ENCODE measurements around the gene RNASE8. TPM values are rescaled to one million over a fixed set of nuclear protein-coding genes. Genes with fewer than 3 reads are reported as not detected.

The RNASE8 gene
- total and polyA plus RNA-seq, 9 donors: not detected

DNA sequence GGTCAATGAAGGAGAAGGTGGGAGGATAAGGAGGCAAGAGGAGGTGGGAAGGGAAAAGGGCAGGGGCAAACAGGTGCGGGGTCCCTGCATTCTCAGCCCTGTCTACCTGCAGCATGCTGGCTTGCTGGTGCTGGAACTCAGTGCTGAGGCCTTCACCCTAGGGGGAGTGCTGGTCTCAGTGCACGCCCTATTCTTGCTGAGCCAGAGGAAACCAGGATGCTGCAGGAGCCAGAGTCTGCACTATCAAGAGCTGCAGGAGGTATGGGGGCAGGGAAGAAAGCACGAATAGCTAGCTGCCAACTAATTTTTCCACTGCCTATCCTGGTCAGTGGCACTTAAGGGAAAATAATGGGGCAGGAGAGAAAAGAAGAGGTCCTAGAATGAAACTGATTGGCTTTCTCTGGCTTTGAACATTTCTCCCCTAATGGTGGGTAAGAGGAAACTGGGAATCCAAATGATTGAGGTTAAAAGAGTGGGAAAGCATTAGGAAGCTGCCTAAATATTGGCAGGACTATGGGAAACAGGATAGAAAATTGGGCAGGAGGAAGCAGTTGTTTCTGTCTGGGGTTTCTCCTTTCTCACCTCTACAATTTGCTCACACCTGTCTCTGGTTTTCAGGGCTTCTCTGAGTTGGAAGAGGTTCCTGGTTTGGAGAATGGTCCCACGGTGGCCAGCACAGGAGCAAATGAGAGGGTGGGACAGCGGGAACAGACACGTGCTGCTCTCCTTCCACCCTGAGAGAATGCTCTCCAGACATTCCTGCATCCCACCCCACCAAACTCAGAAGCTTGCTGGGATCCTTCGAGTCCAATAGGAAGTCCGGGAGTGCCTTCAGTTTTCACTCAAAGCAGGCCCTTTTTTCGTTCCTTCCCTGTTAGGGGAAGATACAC, 45.1 kb downstream of the RNASE8 start:
- intact Hi-C loops (cut with DNase I): loop anchor here (5.0 to 10.0 kb wide), 5 partner anchors 35 to 418 kb away; partner anchors contain the start of genes ANG (in 1 of the 4), HNRNPC (in 1 of the 4) and RNASE4 (in 1 of the 4)
- TF ChIP-seq, protein P1, sequence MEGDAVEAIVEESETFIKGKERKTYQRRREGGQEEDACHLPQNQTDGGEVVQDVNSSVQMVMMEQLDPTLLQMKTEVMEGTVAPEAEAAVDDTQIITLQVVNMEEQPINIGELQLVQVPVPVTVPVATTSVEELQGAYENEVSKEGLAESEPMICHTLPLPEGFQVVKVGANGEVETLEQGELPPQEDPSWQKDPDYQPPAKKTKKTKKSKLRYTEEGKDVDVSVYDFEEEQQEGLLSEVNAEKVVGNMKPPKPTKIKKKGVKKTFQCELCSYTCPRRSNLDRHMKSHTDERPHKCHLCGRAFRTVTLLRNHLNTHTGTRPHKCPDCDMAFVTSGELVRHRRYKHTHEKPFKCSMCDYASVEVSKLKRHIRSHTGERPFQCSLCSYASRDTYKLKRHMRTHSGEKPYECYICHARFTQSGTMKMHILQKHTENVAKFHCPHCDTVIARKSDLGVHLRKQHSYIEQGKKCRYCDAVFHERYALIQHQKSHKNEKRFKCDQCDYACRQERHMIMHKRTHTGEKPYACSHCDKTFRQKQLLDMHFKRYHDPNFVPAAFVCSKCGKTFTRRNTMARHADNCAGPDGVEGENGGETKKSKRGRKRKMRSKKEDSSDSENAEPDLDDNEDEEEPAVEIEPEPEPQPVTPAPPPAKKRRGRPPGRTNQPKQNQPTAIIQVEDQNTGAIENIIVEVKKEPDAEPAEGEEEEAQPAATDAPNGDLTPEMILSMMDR (IDR thresholded peaks at IDR 0.05): no peak
- TF ChIP-seq EP300 (IDR thresholded peaks at IDR 0.05) (no peak), POLR2A (IDR thresholded peaks at IDR 0.05) (no peak)
- no peak overlapping the region for H3K4me3 ChIP-seq
- H3K4me1 ChIP-seq (ENCODE audit: insufficient read depth): peaks cover 4% of the 10 kb centered on the region
- DNase-seq: no peak
- H3K27me3 ChIP-seq: no peaks in the 10 kb centered on the region
- H3K27ac ChIP-seq: peak overlapping the region in 1 of 2 donors; percentile 93
- H3K9me3 ChIP-seq: no peaks in the 10 kb centered on the region
- 16 to 19% (median 17%) methylated on average over 9 of the region's 9 CpGs for WGBS, 3 donors
- H3K36me3 ChIP-seq: no peaks in the 10 kb centered on the region

DNA sequence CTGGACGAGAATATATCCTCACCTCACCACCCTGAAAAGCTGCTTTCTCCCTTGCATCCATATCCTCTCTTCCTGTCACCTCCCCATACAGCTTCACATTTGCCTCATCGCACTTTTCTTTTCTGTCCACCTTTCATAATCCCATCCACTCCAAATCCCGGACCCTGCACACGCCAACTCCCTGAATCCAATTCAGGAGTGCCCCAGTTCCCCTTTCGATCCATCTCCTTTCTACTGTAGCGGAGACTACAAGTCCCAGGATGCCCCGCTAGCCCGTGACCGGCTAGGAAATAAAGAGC, 45.7 kb downstream of the RNASE8 start:
- Histone ChIP-seq H3K4me3 (peak overlapping the region; percentile 57), H3K36me3 (no peaks in the 10 kb centered on the region), H3K9me3 (no peaks in the 10 kb centered on the region), H3K27ac (peak overlapping the region in 1 of 2 donors; percentile 93), H3K4me1 (ENCODE audit: insufficient read depth) (peaks cover 4% of the 10 kb centered on the region), H3K27me3 (no peaks in the 10 kb centered on the region)
- 0 to 1% (median 1%) methylated on average over 9 of the region's 9 CpGs for WGBS, 3 donors
- DNase-seq: no peak
- intact Hi-C loops (cut with DNase I): loop anchor here (5.0 to 10.0 kb wide), 5 partner anchors 36 to 419 kb away; partner anchors contain the start of genes ANG (in 1 of the 4), HNRNPC (in 1 of the 4) and RNASE4 (in 1 of the 4)
- TF ChIP-seq POLR2A (IDR thresholded peaks at IDR 0.05) (no peak), EP300 (IDR thresholded peaks at IDR 0.05) (no peak)
- TF ChIP-seq, protein P1 (IDR thresholded peaks at IDR 0.05): no peak

DNA sequence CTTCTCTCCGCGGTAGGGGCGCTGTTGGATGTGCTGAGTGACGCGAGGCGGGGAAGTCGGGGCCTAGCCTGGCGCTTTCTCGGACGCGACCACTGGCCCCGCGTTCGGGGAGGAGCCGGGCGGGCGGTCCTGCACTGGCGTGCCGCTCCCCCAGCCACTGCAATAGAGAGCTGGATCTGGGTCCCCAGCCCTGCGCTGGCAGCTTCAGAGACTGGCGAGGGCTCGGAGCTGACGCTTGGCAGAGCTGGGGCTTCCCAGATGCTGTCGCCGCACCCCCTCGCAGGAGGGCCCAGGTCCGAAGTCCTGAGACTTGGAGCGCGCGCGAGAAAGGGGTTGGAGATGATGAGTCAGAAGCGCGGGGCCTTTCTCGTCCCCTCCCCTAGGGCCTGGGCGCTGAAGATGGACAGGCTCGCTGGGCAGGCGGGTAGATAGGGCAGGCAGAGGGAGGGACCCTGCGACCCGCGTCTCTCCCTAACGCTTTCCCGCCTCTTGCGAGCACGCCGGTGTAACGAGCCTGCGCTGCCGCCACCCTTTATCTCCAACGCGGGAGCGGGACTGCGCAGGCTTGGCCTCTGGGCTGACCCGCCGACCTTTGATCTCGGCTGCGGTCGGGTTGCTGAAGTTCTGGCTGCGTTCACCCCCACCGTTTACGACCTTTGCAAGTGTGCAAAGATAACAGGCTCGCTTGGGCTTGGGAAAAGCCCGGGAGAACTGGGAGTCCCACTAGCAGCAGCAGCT, 46.3 kb downstream of the RNASE8 start:
- TF ChIP-seq, protein P1 (IDR thresholded peaks at IDR 0.05): peak; percentile 77 to 95 (median 92)
- peak; percentile 69 for TF ChIP-seq POLR2A (IDR thresholded peaks at IDR 0.05)
- no peak for TF ChIP-seq EP300 (IDR thresholded peaks at IDR 0.05)
- H3K4me3 ChIP-seq: peak overlapping the region; percentile 57
- H3K4me1 ChIP-seq (ENCODE audit: insufficient read depth): peaks cover 4% of the 10 kb centered on the region
- DNase-seq: peak; percentile 95 to 97 (median 96)
- H3K9me3 ChIP-seq: no peaks in the 10 kb centered on the region
- no peaks in the 10 kb centered on the region for H3K27me3 ChIP-seq
- 0% methylated on average over 52 to 62 of the region's 62 CpGs for WGBS, 3 donors
- peak overlapping the region; percentile 93 to 96 for H3K27ac ChIP-seq
- intact Hi-C loops (cut with DNase I): loop anchor here (2.0 to 10.0 kb wide), 6 partner anchors 35 to 419 kb away; partner anchors contain the start of genes ANG (in 1 of the 4), HNRNPC (in 1 of the 4) and RNASE4 (in 1 of the 4)
- no peaks in the 10 kb centered on the region for H3K36me3 ChIP-seq

DNA sequence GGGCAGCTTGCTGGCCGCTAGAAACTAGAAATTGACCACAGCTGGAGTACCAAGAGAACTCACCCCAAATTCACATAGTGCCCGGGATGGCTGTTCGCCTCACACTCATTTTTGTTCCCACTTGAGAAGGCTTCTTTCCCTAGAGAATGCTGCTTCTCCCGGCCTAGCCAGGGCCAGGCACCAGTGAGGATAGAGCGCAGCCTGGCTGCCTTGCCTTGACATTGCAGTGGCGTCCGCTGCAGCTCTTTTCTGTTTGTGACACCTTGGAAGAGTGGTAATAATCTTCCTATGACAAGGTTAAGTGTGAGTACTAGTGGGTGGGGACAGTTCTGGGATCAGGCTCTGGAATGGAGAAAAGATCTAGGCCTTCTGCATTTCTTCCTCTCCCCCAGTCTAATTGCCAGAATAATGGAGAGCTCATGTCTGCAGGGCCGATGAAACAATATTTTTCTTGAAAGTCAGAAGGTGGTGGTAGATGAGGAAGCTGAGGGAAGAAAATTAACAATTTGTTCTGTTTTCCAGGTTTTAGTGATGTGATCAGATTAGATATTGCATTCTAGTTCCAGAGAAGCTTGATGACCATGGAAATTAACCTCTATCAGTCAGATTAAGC, 46.9 kb downstream of the RNASE8 start:
- Histone ChIP-seq H3K4me1 (ENCODE audit: insufficient read depth) (peaks cover 2% of the 10 kb centered on the region), H3K4me3 (peak overlapping the region; percentile 57), H3K27me3 (no peaks in the 10 kb centered on the region), H3K36me3 (no peaks in the 10 kb centered on the region), H3K27ac (peak overlapping the region; percentile 93 to 96), H3K9me3 (no peaks in the 10 kb centered on the region)
- peak; percentile 69 to 80 (median 78) for DNase-seq
- no peak for TF ChIP-seq EP300 (IDR thresholded peaks at IDR 0.05)
- no peak for TF ChIP-seq POLR2A (IDR thresholded peaks at IDR 0.05)
- TF ChIP-seq, protein P1 (IDR thresholded peaks at IDR 0.05): peak; percentile 79 to 94 (median 89)
- 7 to 8% (median 8%) methylated on average over 8 of the region's 8 CpGs for WGBS, 3 donors
- intact Hi-C loops (cut with DNase I): loop anchor here (2.0 to 10.0 kb wide), 6 partner anchors 36 to 420 kb away; partner anchors contain the start of genes ANG (in 1 of the 4), HNRNPC (in 1 of the 4) and RNASE4 (in 1 of the 4)
